ENCODE results near the gene UBE2J2.
"Not testable (repeated sequence)": the region's sequence is repeated elsewhere in the genome, so short reads cannot be mapped to it uniquely, and the experiment has no call there.

The UBE2J2 gene

GRCh38 chr1:1273512-1274298, at the start of gene UBE2J2:
Gene UBE2J2 (minus strand): TSS chr1:1273854. CDS start chr1:1267992, 5,862 bp downstream.
- H3K36me3 Mint-ChIP-seq = peaks cover 19% of the 10 kb centered on the region
- H3K4me1 Mint-ChIP-seq = peaks cover 39% of the 10 kb centered on the region
- peak; percentile 98 for ATAC-seq
- H3K9me3 Mint-ChIP-seq = no peaks in the 10 kb centered on the region
- H3K4me3 Mint-ChIP-seq = peak within 1 kb of the TSS; percentile 84
- H3K27me3 Mint-ChIP-seq = no peaks in the 10 kb centered on the region
- H3K27ac Mint-ChIP-seq = peak within 1 kb of the TSS; percentile 76

- H3K36me3 Mint-ChIP-seq = peaks cover 25% of the 10 kb centered on the region
Measured at GRCh38 chr1:1322952-1323351, 49.3 kb upstream of the UBE2J2 start.

GRCh38 chr1:1322418-1322817, 48.8 kb upstream of the UBE2J2 start:
- peak overlapping the region; percentile 64 for H3K27ac Mint-ChIP-seq
- ATAC-seq = no peak

More at GRCh38 chr1:1322952-1323351, 49.3 kb upstream of the UBE2J2 start:
- no peaks in the 10 kb centered on the region for H3K27me3 Mint-ChIP-seq
- H3K4me3 Mint-ChIP-seq = peak overlapping the region; percentile 67
- no peak overlapping the region for H3K27ac Mint-ChIP-seq
- H3K4me1 Mint-ChIP-seq = peaks cover 57% of the 10 kb centered on the region
- no peak for ATAC-seq
- no peaks in the 10 kb centered on the region for H3K9me3 Mint-ChIP-seq

GRCh38 chr1:1321477-1321876, 47.8 kb upstream of the UBE2J2 start:
- Mint-ChIP-seq H3K27me3 (no peaks in the 10 kb centered on the region), H3K36me3 (peaks cover 20% of the 10 kb centered on the region), H3K27ac (no peak overlapping the region), H3K9me3 (no peaks in the 10 kb centered on the region), H3K4me1 (peaks cover 44% of the 10 kb centered on the region), H3K4me3 (no peak overlapping the region)
- no peak for ATAC-seq

More at GRCh38 chr1:1322418-1322817, 48.8 kb upstream of the UBE2J2 start:
- Mint-ChIP-seq H3K27me3 (no peaks in the 10 kb centered on the region), H3K36me3 (peaks cover 22% of the 10 kb centered on the region), H3K4me1 (peaks cover 54% of the 10 kb centered on the region), H3K4me3 (peak overlapping the region; percentile 81), H3K9me3 (no peaks in the 10 kb centered on the region)

DNA sequence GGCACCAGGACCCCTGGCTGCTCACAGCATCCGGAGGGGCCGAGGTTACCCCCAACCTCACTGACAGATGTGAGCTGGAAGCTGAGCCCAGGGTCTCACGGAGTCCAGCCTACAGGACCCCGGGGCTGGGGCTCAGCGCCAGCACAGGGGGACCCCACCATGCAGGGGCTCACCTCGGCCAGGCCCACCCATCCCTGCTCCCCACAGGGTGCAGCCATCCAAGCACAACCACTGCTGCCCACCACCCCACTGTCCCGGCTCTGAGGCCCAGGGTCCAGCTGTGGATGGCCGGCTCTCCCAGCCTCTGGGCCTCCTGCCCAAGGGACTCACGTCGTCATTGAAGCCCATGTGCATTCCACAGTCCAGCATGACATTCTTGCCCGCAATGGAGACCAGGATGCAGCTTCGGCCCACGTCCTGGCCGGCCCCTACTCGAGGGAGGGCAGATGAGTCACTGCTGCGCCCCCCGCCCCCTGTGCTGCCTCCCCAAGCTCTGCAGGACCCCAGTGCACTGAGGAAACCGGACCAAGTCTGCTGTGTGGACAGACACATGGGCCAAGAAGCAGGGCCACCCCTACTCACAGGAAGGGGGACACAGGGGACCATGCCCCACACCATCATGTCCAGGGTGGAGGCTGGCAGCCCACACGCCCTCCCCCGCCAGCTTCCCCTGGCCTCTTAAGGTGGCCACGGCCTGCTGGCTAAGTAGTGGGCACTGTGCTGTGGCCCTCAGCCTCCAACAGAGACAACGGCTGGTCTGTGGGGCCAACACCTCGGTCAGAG, 47.2 kb upstream of the UBE2J2 start:
- no peaks in the 10 kb centered on the region for H3K27me3 Mint-ChIP-seq
- no peak overlapping the region for H3K27ac Mint-ChIP-seq
- H3K9me3 Mint-ChIP-seq = no peaks in the 10 kb centered on the region
- peaks cover 38% of the 10 kb centered on the region for H3K4me1 Mint-ChIP-seq
- no peak overlapping the region for H3K4me3 Mint-ChIP-seq
- peaks cover 20% of the 10 kb centered on the region for H3K36me3 Mint-ChIP-seq
- ATAC-seq = no peak

GRCh38 chr1:1319646-1319941, 45.9 kb upstream of the UBE2J2 start:
- Mint-ChIP-seq H3K4me1 (peaks cover 31% of the 10 kb centered on the region), H3K27me3 (no peaks in the 10 kb centered on the region), H3K4me3 (no peak overlapping the region), H3K36me3 (peaks cover 26% of the 10 kb centered on the region), H3K27ac (no peak overlapping the region), H3K9me3 (no peaks in the 10 kb centered on the region)
- no peak for ATAC-seq

- no peak for ATAC-seq
- no peaks in the 10 kb centered on the region for H3K27me3 Mint-ChIP-seq
- H3K36me3 Mint-ChIP-seq = peaks cover 28% of the 10 kb centered on the region
- H3K4me1 Mint-ChIP-seq = peaks cover 31% of the 10 kb centered on the region
- no peaks in the 10 kb centered on the region for H3K9me3 Mint-ChIP-seq
- no peak overlapping the region for H3K27ac Mint-ChIP-seq
- H3K4me3 Mint-ChIP-seq = no peak overlapping the region
Measured at GRCh38 chr1:1318777-1319645, 45.4 kb upstream of the UBE2J2 start.

DNA sequence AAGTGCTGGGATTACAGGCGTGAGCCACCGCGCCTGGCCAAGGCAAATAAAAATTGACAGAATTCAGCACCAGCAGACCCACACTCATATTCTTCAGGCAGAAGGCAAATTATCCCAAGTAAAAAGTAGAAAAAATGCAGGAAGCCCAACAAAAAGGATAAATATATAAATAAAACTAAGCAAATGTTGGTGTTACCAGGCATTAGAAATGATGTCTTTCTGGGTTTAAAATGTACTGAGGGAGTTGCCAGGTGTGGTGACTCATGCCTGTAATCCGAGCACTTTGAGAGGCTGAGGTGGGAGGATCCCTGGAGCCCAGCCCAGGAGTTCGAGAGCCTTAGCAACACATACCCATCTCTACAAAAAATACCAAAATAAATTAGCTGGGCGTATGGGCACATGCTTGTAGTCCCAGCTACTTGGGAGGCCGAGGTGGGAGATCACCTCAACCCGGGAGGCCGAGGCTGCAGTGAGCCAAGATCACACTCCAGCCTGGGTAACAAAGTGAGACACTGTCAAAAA, 44.5 kb upstream of the UBE2J2 start:
- Mint-ChIP-seq H3K36me3 (peaks cover 34% of the 10 kb centered on the region), H3K4me1 (peaks cover 24% of the 10 kb centered on the region), H3K27me3 (no peaks in the 10 kb centered on the region), H3K9me3 (no peaks in the 10 kb centered on the region), H3K4me3 (no peak overlapping the region), H3K27ac (no peak overlapping the region)
- ATAC-seq = no peak

GRCh38 chr1:1317420-1317819, 43.8 kb upstream of the UBE2J2 start:
- Mint-ChIP-seq H3K4me3 (no peak overlapping the region), H3K27me3 (no peaks in the 10 kb centered on the region), H3K4me1 (peaks cover 17% of the 10 kb centered on the region), H3K27ac (no peak overlapping the region), H3K36me3 (peaks cover 41% of the 10 kb centered on the region), H3K9me3 (no peaks in the 10 kb centered on the region)
- no peak for ATAC-seq

- not testable (repeated sequence) for H3K27me3 Mint-ChIP-seq, H3K27ac Mint-ChIP-seq, H3K4me3 Mint-ChIP-seq, H3K9me3 Mint-ChIP-seq, ATAC-seq
- peaks cover 38% of the 10 kb centered on the region for H3K36me3 Mint-ChIP-seq
- peaks cover 10% of the 10 kb centered on the region for H3K4me1 Mint-ChIP-seq
Measured at GRCh38 chr1:1316199-1316598, 42.5 kb upstream of the UBE2J2 start.

GRCh38 chr1:1315435-1315954, 41.8 kb upstream of the UBE2J2 start:
- H3K36me3 Mint-ChIP-seq = peaks cover 38% of the 10 kb centered on the region
- no peak overlapping the region for H3K27ac Mint-ChIP-seq
- H3K4me3 Mint-ChIP-seq = no peak overlapping the region

GRCh38 chr1:1314678-1315335, 41.2 kb upstream of the UBE2J2 start:
- Mint-ChIP-seq H3K27me3 (no peaks in the 10 kb centered on the region), H3K4me3 (no peak overlapping the region), H3K27ac (no peak overlapping the region), H3K9me3 (no peaks in the 10 kb centered on the region), H3K4me1 (peaks cover 7% of the 10 kb centered on the region), H3K36me3 (peaks cover 34% of the 10 kb centered on the region)
- no peak for ATAC-seq

More at GRCh38 chr1:1315435-1315954, 41.8 kb upstream of the UBE2J2 start:
- no peak for ATAC-seq
- H3K27me3 Mint-ChIP-seq = no peaks in the 10 kb centered on the region
- peaks cover 10% of the 10 kb centered on the region for H3K4me1 Mint-ChIP-seq
- H3K9me3 Mint-ChIP-seq = no peaks in the 10 kb centered on the region

GRCh38 chr1:1314237-1314586, 40.6 kb upstream of the UBE2J2 start:
- H3K9me3 Mint-ChIP-seq = no peaks in the 10 kb centered on the region
- no peak overlapping the region for H3K4me3 Mint-ChIP-seq
- peaks cover 7% of the 10 kb centered on the region for H3K4me1 Mint-ChIP-seq
- H3K36me3 Mint-ChIP-seq = peaks cover 28% of the 10 kb centered on the region
- no peak for ATAC-seq
- no peak overlapping the region for H3K27ac Mint-ChIP-seq
- H3K27me3 Mint-ChIP-seq = no peaks in the 10 kb centered on the region

DNA sequence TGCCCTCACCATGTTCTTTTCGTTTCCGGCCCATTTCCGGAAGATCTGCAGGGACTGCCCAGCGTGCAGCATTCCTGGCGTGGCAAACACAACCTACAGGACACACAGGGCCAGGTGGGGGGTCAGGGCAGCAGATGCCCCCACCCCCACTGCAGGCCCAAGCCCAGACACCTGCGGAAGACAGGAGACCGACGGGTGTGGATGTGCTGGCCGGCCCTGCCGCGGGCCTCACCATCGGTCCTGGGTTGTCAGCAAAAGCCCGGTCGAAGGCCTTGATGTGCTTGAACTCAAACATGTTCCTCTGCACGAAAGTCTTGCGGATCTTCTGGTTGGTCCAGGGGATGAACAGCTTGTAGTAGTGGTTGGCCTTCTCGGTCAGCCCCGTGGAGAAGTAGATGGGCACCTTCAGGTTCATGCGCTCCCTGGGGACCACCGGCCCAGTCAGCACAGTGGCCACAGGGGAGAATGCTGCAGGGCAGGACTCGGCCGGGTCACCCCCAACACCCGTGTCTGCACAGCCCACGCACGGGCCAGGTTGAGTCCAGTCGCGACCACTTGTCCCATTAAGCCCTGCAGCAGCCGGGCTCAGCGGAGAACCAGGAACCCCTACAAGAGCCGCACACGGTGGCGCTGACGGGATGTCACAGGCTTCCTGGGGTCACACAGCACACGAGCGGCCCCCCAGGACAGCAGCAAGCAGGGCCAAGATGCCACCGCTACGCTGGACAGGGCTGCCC, 40.0 kb upstream of the UBE2J2 start:
- no peaks in the 10 kb centered on the region for H3K9me3 Mint-ChIP-seq
- H3K36me3 Mint-ChIP-seq = peaks cover 23% of the 10 kb centered on the region
- ATAC-seq = no peak
- no peaks in the 10 kb centered on the region for H3K27me3 Mint-ChIP-seq
- H3K27ac Mint-ChIP-seq = no peak overlapping the region
- peaks cover 7% of the 10 kb centered on the region for H3K4me1 Mint-ChIP-seq
- H3K4me3 Mint-ChIP-seq = no peak overlapping the region

Measured in stimulated activated memory B cell treated with anti-CD40 and anti-IgM and Interleukin-4, amounts not matched to agents 10 μg/mL and 1 μg/mL and 100 μg/mL, for 72 hours (primary cell).